ENCODE data around the gene VIM. TPM values are rescaled to one million over a fixed set of nuclear protein-coding genes. Genes with fewer than 3 reads are reported as not detected.

Gene VIM
- total RNA-seq, 8 experiments from 2014 or later: 509 to 5,662 (median 997) TPM

GRCh38 chr10:17273403-17273802, 45.4 kb downstream of the VIM start:
- in situ Hi-C loops (cut with MboI; ENCODE audit: low pct_unique_long_range_greater_than_20kb in 2 of 9, low sequenced_read_pairs in 9 of 9, unreplicated experiment in 9 of 9): loop anchor here in 4 of 9 experiments (25.0 kb wide), 2 partner anchors 164 to 436 kb away; no protein-coding TSS in a partner anchor
- 20 to 86% (median 48%) methylated on average over 1 to 2 of the region's 2 CpGs; no CpG with 5 or more reads in 6 of the 10 experiments for WGBS, 10 experiments

GRCh38 chr10:17276756-17277424, 48.8 kb downstream of the VIM start:
- H3K27ac ChIP-seq: no peak overlapping the region
- H3K4me3 ChIP-seq: no peak overlapping the region
- WGBS, 10 experiments: 30 to 93% (median 82%) methylated on average over 2 to 9 of the region's 9 CpGs
- ATAC-seq (replicated peaks in 6 of 8): no peak
- H3K4me1 ChIP-seq (replicated peaks in 1 of 2): no peaks in the 10 kb centered on the region
- in situ Hi-C loops (cut with MboI; ENCODE audit: low pct_unique_long_range_greater_than_20kb in 2 of 9, low sequenced_read_pairs in 9 of 9, unreplicated experiment in 9 of 9): loop anchor here in 2 of 9 experiments (25.0 kb wide), 3 partner anchors 160 to 310 kb away; no protein-coding TSS in a partner anchor

More at GRCh38 chr10:17273403-17273802, 45.4 kb downstream of the VIM start:
- peak in 6 of 8 experiments; percentile 24 to 72 (median 41) for ATAC-seq (replicated peaks in 6 of 8)
- Histone ChIP-seq H3K4me3 (no peak overlapping the region), H3K27ac (no peak overlapping the region), H3K4me1 (replicated peaks in 1 of 2) (no peaks in the 10 kb centered on the region)

GRCh38 chr10:17278607-17279240, 50.7 kb downstream of the VIM start:
- 30 to 93% (median 66%) methylated on average over 1 to 4 of the region's 4 CpGs for WGBS, 10 experiments
- H3K27ac ChIP-seq: no peak overlapping the region
- in situ Hi-C loops (cut with MboI; ENCODE audit: low pct_unique_long_range_greater_than_20kb in 2 of 9, low sequenced_read_pairs in 9 of 9, unreplicated experiment in 9 of 9): loop anchor here in 2 of 9 experiments (25.0 kb wide), 3 partner anchors 159 to 309 kb away; no protein-coding TSS in a partner anchor
- ATAC-seq (replicated peaks in 6 of 8): peak in 4 of 8 experiments; percentile 16 to 94 (median 80)
- no peaks in the 10 kb centered on the region for H3K4me1 ChIP-seq (replicated peaks in 1 of 2)
- no peak overlapping the region for H3K4me3 ChIP-seq

DNA sequence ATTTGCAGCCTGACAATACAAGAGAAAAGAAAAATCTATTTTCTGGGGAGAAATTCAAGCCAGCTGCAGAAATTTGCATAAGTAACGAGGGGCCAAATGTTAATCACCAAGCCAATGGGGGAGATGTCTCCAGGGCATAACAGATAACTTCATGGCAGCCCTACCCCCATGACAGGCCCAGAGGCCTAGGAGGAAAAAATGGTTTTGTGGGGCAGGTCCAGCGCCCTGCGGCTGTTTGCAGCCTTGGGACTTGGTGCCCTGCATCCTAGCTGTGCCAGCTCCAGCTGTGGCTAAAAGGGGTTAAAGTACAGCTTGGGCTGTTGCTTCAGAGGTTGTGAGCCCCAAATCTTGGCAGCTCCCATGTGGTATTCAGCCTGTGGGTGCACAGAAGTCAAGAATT, 54.3 kb downstream of the VIM start:
- in situ Hi-C loops (cut with MboI; ENCODE audit: low pct_unique_long_range_greater_than_20kb in 2 of 9, low sequenced_read_pairs in 9 of 9, unreplicated experiment in 9 of 9): loop anchor here in 2 of 9 experiments (25.0 kb wide), 3 partner anchors 155 to 305 kb away; no protein-coding TSS in a partner anchor
- no peak for ATAC-seq (replicated peaks in 6 of 8)
- WGBS, 10 experiments: 13 to 100% (median 60%) methylated on average over 1 to 3 of the region's 3 CpGs; no CpG with 5 or more reads in 5 of the 10 experiments
- Histone ChIP-seq H3K4me1 (replicated peaks in 1 of 2) (no peaks in the 10 kb centered on the region), H3K4me3 (no peak overlapping the region), H3K27ac (no peak overlapping the region)

GRCh38 chr10:17286562-17287550, 58.8 kb downstream of the VIM start:
- in situ Hi-C loops (cut with MboI; ENCODE audit: low pct_unique_long_range_greater_than_20kb in 2 of 9, low sequenced_read_pairs in 9 of 9, unreplicated experiment in 9 of 9): loop anchor here in 2 of 9 experiments (25.0 kb wide), 3 partner anchors 150 to 300 kb away; no protein-coding TSS in a partner anchor
- Histone ChIP-seq H3K27ac (no peak overlapping the region), H3K4me1 (replicated peaks in 1 of 2) (peaks cover 0 to 4% of the 10 kb centered on the region in 2 donors), H3K4me3 (no peak overlapping the region)
- WGBS, 10 experiments: 12 to 96% (median 68%) methylated on average over 1 to 8 of the region's 10 CpGs
- ATAC-seq (replicated peaks in 6 of 8): peak in 1 of 8 experiments; percentile 36

Other genes starting within 250 kb of the VIM start
- 10 to 100 TPM in 1 of 8 experiments, 1 to 10 TPM in 5, under 1 TPM in 2; 0.58 to 23.2 (median 1.4) TPM for gene CUBN, start 98.4 kb upstream of the VIM start, total RNA-seq
- 10 to 100 TPM in 4 of 8 experiments, 1 to 10 TPM in 4; 3.5 to 15.7 (median 10.0) TPM for gene TRDMT1, start 26.6 kb upstream of the VIM start, total RNA-seq
- 1 to 10 TPM in 1 of 8 experiments, under 1 TPM in 6, not detected in 1; 0.14 to 4.5 (median 0.24) TPM for gene ST8SIA6, start 226.4 kb downstream of the VIM start, total RNA-seq